GM23338 (cell line): Measurements from ENCODE around the gene ME2. TPM values are rescaled to one million over a fixed set of nuclear protein-coding genes. Genes with fewer than 3 reads are reported as not detected.

Experiments
- ATAC-seq: fragments of 200-7000 bp; cut with Tn5 transposase; 3 replicates; pipeline ENCODE4 v1.9.1; 2020
- DNase-seq: peaks from one replicate; pipeline ENCODE4 v3.0.0-alpha.2; 2015; ENCODE audit warnings: low spot score
- H2AFZ ChIP-seq: fragments of 200-600 bp; sonication (generic); 2 replicates; pipeline ENCODE4 v1.8.0; 2016; ENCODE audit warnings: antibody characterized with exemption, mild to moderate bottlenecking, moderate library complexity
- H3F3A ChIP-seq: fragments of 200-600 bp; sonication (generic); replicated peaks from 2 replicates; pipeline ENCODE4 v1.8.0; 2017; ENCODE audit warnings: antibody characterized with exemption, mixed run types, low read depth
- H3K27ac ChIP-seq: fragments of 200-600 bp; sonication (generic); 2 replicates; pipeline ENCODE4 v1.6.1; 2016; ENCODE audit warnings: low read depth
- H3K27me3 ChIP-seq: fragments of 200-600 bp; sonication (generic); 2 replicates; pipeline ENCODE4 v1.8.0; 2016; ENCODE audit warnings: mild to moderate bottlenecking, mixed run types, moderate library complexity; ENCODE audit not compliant: insufficient read depth
- H3K36me3 ChIP-seq: fragments of 200-600 bp; sonication (generic); 2 replicates; pipeline ENCODE4 v1.8.0; 2016; ENCODE audit warnings: mild to moderate bottlenecking; ENCODE audit not compliant: insufficient read depth
- H3K4me1 ChIP-seq: fragments of 200-600 bp; sonication (generic); 2 replicates; pipeline ENCODE4 v1.8.0; 2016; ENCODE audit warnings: mild to moderate bottlenecking, moderate library complexity; ENCODE audit not compliant: insufficient read depth
- H3K4me2 ChIP-seq: fragments of 200-600 bp; sonication (generic); 2 replicates; pipeline ENCODE4 v1.7.1; 2017; ENCODE audit warnings: mixed run types
- H3K4me3 ChIP-seq: fragments of 200-600 bp; sonication (generic); 2 replicates; pipeline ENCODE4 v1.6.1; 2016; ENCODE audit warnings: mixed run types
- H3K79me2 ChIP-seq: fragments of 200-600 bp; sonication (generic); replicated peaks from 2 replicates; pipeline ENCODE4 v1.8.0; 2017; ENCODE audit warnings: mild to moderate bottlenecking; ENCODE audit not compliant: insufficient read depth
- H3K9me2 ChIP-seq: fragments of 200-600 bp; sonication (generic); 2 replicates; pipeline ENCODE4 v1.8.0; 2017; ENCODE audit not compliant: insufficient read depth
- H4K20me1 ChIP-seq: fragments of 200-600 bp; sonication (generic); replicated peaks from 2 replicates; pipeline ENCODE4 v1.8.0; 2017; ENCODE audit warnings: mild to moderate bottlenecking; ENCODE audit not compliant: insufficient read depth
- H3K27ac Mint-ChIP-seq: 2 replicates; pipeline ENCODE4 v1.8.0; 2020; ENCODE audit warnings: inconsistent platforms, mild to moderate bottlenecking, moderate library complexity, mixed read lengths
- H3K27me3 Mint-ChIP-seq: 3 replicates; pipeline ENCODE4 v1.8.0; 2022; ENCODE audit warnings: low read depth, mild to moderate bottlenecking, moderate library complexity, mixed read lengths, inconsistent platforms; ENCODE audit not compliant: insufficient read depth, poor library complexity
- H3K36me3 Mint-ChIP-seq: 3 replicates; pipeline ENCODE4 v1.8.0; 2021; ENCODE audit warnings: low read depth, mild to moderate bottlenecking, inconsistent platforms, moderate library complexity, mixed read lengths
- H3K4me1 Mint-ChIP-seq: 3 replicates; pipeline ENCODE4 v1.8.0; 2020; ENCODE audit warnings: mild to moderate bottlenecking, inconsistent platforms, mixed read lengths
- H3K4me3 Mint-ChIP-seq: 3 replicates; pipeline ENCODE4 v1.8.0; 2021; ENCODE audit warnings: moderate library complexity, mild to moderate bottlenecking, inconsistent platforms, mixed read lengths
- H3K9me3 Mint-ChIP-seq: 3 replicates; pipeline ENCODE4 v1.8.0; 2020; ENCODE audit warnings: moderate library complexity, mild to moderate bottlenecking, inconsistent platforms, mixed read lengths
- CREB1 ChIP-seq: fragments of 250-450 bp; sonication (Bioruptor Pico); IDR thresholded peaks from 2 replicates; pipeline ENCODE4 v1.5.0; 2020; ENCODE audit warnings: low read depth, mild to moderate bottlenecking, moderate library complexity
- CTCF ChIP-seq, 2 experiments: fragments of 200-600 bp in 1 of 2; sonication (generic) in 1 of 2; conservative IDR thresholded peaks; 2 replicates each; pipeline versions ENCODE4 v1.5.1 to v1.6.1; 2016 to 2017; ENCODE audit warnings: antibody characterized with exemption in 2 of 2, low read depth in 2 of 2, mild to moderate bottlenecking in 2 of 2, moderate library complexity in 1 of 2
- ETS1 ChIP-seq: IDR thresholded peaks from 2 replicates; pipeline ENCODE4 v1.6.1; 2016; ENCODE audit warnings: antibody characterized with exemption
- EZH2 ChIP-seq: fragments of 200-600 bp; sonication (generic); IDR thresholded peaks from one replicate; pipeline ENCODE4 v1.8.0; 2017; ENCODE audit warnings: antibody characterized with exemption, mild to moderate bottlenecking, low read depth; ENCODE audit not compliant: unreplicated experiment
- EZH2phosphoT487 ChIP-seq: fragments of 200-600 bp; sonication (generic); IDR thresholded peaks from one replicate; pipeline ENCODE4 v1.8.1; 2018; ENCODE audit warnings: antibody characterized with exemption; ENCODE audit not compliant: unreplicated experiment
- JUNB ChIP-seq: IDR thresholded peaks from one replicate; pipeline ENCODE4 v1.6.1; 2016; ENCODE audit warnings: antibody characterized with exemption; ENCODE audit not compliant: unreplicated experiment
- NANOG ChIP-seq: IDR thresholded peaks from 2 replicates; pipeline ENCODE4 v1.6.1; 2016; ENCODE audit warnings: antibody characterized with exemption, borderline replicate concordance
- POLR2AphosphoS5 ChIP-seq: IDR thresholded peaks from 2 replicates; pipeline ENCODE4 v1.6.1; 2016; ENCODE audit warnings: antibody characterized with exemption, low read depth
- REST ChIP-seq: IDR thresholded peaks from one replicate; pipeline ENCODE4 v1.6.1; 2018; ENCODE audit warnings: antibody characterized with exemption; ENCODE audit not compliant: unreplicated experiment
- STAT1 ChIP-seq: IDR thresholded peaks from one replicate; pipeline ENCODE4 v1.6.1; 2016; ENCODE audit warnings: antibody characterized with exemption; ENCODE audit not compliant: unreplicated experiment
- ZNF114 ChIP-seq: fragments of 250-450 bp; sonication (Bioruptor Pico); IDR thresholded peaks from 2 replicates; pipeline ENCODE4 v1.5.0; 2020; ENCODE audit warnings: mild to moderate bottlenecking, moderate library complexity
- ZNF331 ChIP-seq: fragments of 250-450 bp; sonication (Bioruptor Pico); IDR thresholded peaks from 2 replicates; pipeline ENCODE4 v1.5.0; 2020; ENCODE audit warnings: low read depth, mild to moderate bottlenecking, moderate library complexity
- ZNF462 ChIP-seq: fragments of 250-450 bp; sonication (Bioruptor Pico); IDR thresholded peaks from 2 replicates; pipeline ENCODE4 v1.5.0; 2020; ENCODE audit warnings: mild to moderate bottlenecking, moderate library complexity
- polyA plus RNA-seq: library from polyadenylated mRNA; unstranded; fragments of >200 nt; fragmentation: Nextera tagmentation; extraction: Ambion mirVana; gene quantifications from 2 replicates; pipeline ENCODE4 v1.2.1, GENCODE V29; 2016
- total RNA-seq: library from RNA; depleted of rRNA; stranded (reverse); fragments of >200 nt; shearing (Covaris generic); gene quantifications from 2 replicates; pipeline ENCODE4 v1.2.3, GENCODE V29; 2014

The ME2 gene
- total and polyA plus RNA-seq, 2 experiments from 2014 or later = 61.0 to 102 TPM

GRCh38 chr18:50935493-50936191 is 56.7 kb downstream of the ME2 start:
- H3K4me3 Mint-ChIP-seq = no peak overlapping the region

More at GRCh38 chr18:50935493-50936191, 56.7 kb downstream of the ME2 start:
- Histone ChIP-seq H3K4me2 (no peak overlapping the region), H3F3A (no peaks in the 10 kb centered on the region), H3K4me1 (no peaks in the 10 kb centered on the region), H3K27ac (no peak overlapping the region), H4K20me1 (no peaks in the 10 kb centered on the region), H3K79me2 (no peaks in the 10 kb centered on the region), H3K4me3 (no peak overlapping the region), H2AFZ (no peak overlapping the region), H3K36me3 (peaks cover 9% of the 10 kb centered on the region), H3K9me2 (no peaks in the 10 kb centered on the region), H3K27me3 (no peaks in the 10 kb centered on the region)
- DNase-seq = no peak
- TF ChIP-seq EZH2phosphoT487 = no peak
- TF ChIP-seq ETS1 = no peak
- no peak for TF ChIP-seq POLR2AphosphoS5
- TF ChIP-seq ZNF462 (CRISPR knock-in tag) = no peak
- TF ChIP-seq CREB1 (CRISPR knock-in tag) = no peak
- TF ChIP-seq CTCF (conservative IDR thresholded peaks at IDR 0.05; ENCODE audit: low read depth in 2 of 2) = no peak
- TF ChIP-seq STAT1 = no peak
- TF ChIP-seq ZNF331 (CRISPR knock-in tag) = no peak
- TF ChIP-seq EZH2 = no peak
- no peak for TF ChIP-seq ZNF114 (CRISPR knock-in tag)
- TF ChIP-seq NANOG = no peak
- TF ChIP-seq REST = no peak
- TF ChIP-seq JUNB = no peak
- Mint-ChIP-seq H3K27me3 (peaks cover 2% of the 10 kb centered on the region), H3K36me3 (peaks cover 11% of the 10 kb centered on the region; the same call in 2 of the 3 replicates), H3K9me3 (no peaks in the 10 kb centered on the region), H3K27ac (no peak overlapping the region), H3K4me1 (no peaks in the 10 kb centered on the region)
- no peak for ATAC-seq
